Astrocyte (in vitro differentiated cells and primary cell): ENCODE results near the gene CHD9NB. TPM values are rescaled to one million over a fixed set of nuclear protein-coding genes. Genes with fewer than 3 reads are reported as not detected.

Experiments
- DNase-seq: peaks from one replicate; pipeline ENCODE4 v3.0.0-alpha.2; 2010; ENCODE audit warnings: low read depth
- FAIRE-seq: peaks from 2 replicates; lab custom pipeline; 2011; peaks lifted over from hg19 to GRCh38; lab: Jason Lieb, UNC
- H2AFZ ChIP-seq: 2 replicates; pipeline ENCODE4 v1.6.0; 2012; ENCODE audit warnings: low read depth, low read length, inconsistent platforms
- H3K27ac ChIP-seq: 2 replicates; pipeline ENCODE4 v1.5.1; 2011; ENCODE audit warnings: low read depth, low read length, inconsistent platforms
- H3K27me3 ChIP-seq: 2 replicates; pipeline ENCODE4 v1.6.0; 2011; ENCODE audit warnings: low read length, inconsistent platforms; ENCODE audit not compliant: insufficient read depth
- H3K36me3 ChIP-seq: 2 replicates; pipeline ENCODE4 v1.5.1; 2011; ENCODE audit warnings: low read length, inconsistent platforms; ENCODE audit not compliant: insufficient read depth
- H3K4me1 ChIP-seq: 2 replicates; pipeline ENCODE4 v1.5.1; 2011; ENCODE audit warnings: low read length, inconsistent platforms; ENCODE audit not compliant: insufficient read depth
- H3K4me2 ChIP-seq: 2 replicates; pipeline ENCODE4 v1.6.0; 2012; ENCODE audit warnings: low read length, inconsistent platforms
- H3K4me3 ChIP-seq: 2 replicates; pipeline ENCODE4 v1.5.1; 2011; ENCODE audit warnings: low read depth, mild to moderate bottlenecking, low read length, inconsistent platforms; ENCODE audit not compliant: insufficient read depth
- H3K79me2 ChIP-seq: 2 replicates; pipeline ENCODE4 v1.6.0; 2012; ENCODE audit warnings: mild to moderate bottlenecking, low read length, inconsistent platforms; ENCODE audit not compliant: insufficient read depth
- H3K9ac ChIP-seq: 2 replicates; pipeline ENCODE4 v1.6.0; 2012; ENCODE audit warnings: mild to moderate bottlenecking, low read length, inconsistent platforms
- H3K9me3 ChIP-seq: 2 replicates; pipeline ENCODE4 v1.5.1; 2012; ENCODE audit warnings: low read depth, mild to moderate bottlenecking, low read length, inconsistent platforms; ENCODE audit not compliant: insufficient read depth
- H4K20me1 ChIP-seq: 2 replicates; pipeline ENCODE4 v1.6.0; 2012; ENCODE audit warnings: low read length, inconsistent platforms; ENCODE audit not compliant: insufficient read depth
- H3K27ac Mint-ChIP-seq: one replicate; pipeline ENCODE4 v1.8.0; 2021; ENCODE audit warnings: mild to moderate bottlenecking, mixed read lengths; ENCODE audit not compliant: unreplicated experiment
- H3K27me3 Mint-ChIP-seq: one replicate; pipeline ENCODE4 v1.8.0; 2021; ENCODE audit warnings: low read depth, mixed read lengths; ENCODE audit not compliant: unreplicated experiment
- H3K36me3 Mint-ChIP-seq: one replicate; pipeline ENCODE4 v1.8.0; 2021; ENCODE audit warnings: low read depth, mixed read lengths; ENCODE audit not compliant: unreplicated experiment
- H3K4me1 Mint-ChIP-seq: one replicate; pipeline ENCODE4 v1.8.0; 2021; ENCODE audit warnings: low read depth, mixed read lengths; ENCODE audit not compliant: unreplicated experiment
- H3K4me3 Mint-ChIP-seq: one replicate; pipeline ENCODE4 v1.8.0; 2021; ENCODE audit warnings: mild to moderate bottlenecking, moderate library complexity, mixed read lengths; ENCODE audit not compliant: unreplicated experiment
- H3K9me3 Mint-ChIP-seq: one replicate; pipeline ENCODE4 v1.8.0; 2021; ENCODE audit warnings: mild to moderate bottlenecking, mixed read lengths; ENCODE audit not compliant: unreplicated experiment
- CTCF ChIP-seq: IDR thresholded peaks from 2 replicates; pipeline ENCODE4 v1.5.1; 2011; ENCODE audit warnings: low read depth, mild to moderate bottlenecking, inconsistent platforms, low read length, moderate library complexity; ENCODE audit not compliant: insufficient read depth
- EZH2 ChIP-seq: IDR thresholded peaks from 2 replicates; pipeline ENCODE4 v1.6.1; 2012; ENCODE audit warnings: mild to moderate bottlenecking, low read length, inconsistent platforms; ENCODE audit not compliant: insufficient read depth
- total RNA-seq: library from RNA; stranded (reverse); gene quantifications from 2 replicates; pipeline ENCODE4 v1.2.1, GENCODE V29; 2021

CHD9NB gene
- total RNA-seq, 1 donor from 2014 or later, result 3.3 TPM

DNA sequence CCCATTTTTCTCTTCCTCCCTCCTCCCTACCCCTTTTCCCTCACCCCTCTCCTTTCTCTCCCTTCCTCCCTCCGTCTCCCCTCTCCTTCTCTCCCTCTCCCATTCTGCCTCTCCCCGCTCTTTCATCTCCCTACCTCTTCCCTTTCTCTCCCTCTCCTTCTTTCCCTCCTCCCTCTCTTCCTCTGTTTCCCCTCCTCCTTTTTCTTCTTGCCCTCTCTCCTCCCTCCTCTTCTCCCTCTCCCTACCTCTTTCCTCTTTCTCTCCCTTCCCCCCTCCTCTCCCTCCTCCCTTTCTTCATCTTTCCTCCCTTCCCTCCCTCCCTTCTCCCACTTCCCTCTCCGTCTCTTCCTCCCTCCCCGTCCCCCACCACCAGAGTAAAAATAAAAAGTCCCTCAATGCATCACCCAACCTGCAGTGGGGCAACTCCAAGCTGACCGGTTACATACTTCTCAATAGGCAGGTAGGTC lies 10.4 kb downstream of the CHD9NB start:
- H3K9me3 Mint-ChIP-seq, result peaks cover 5% of the 10 kb centered on the region
- H3K4me1 Mint-ChIP-seq, result peaks cover 29% of the 10 kb centered on the region
- peaks cover 21% of the 10 kb centered on the region for H3K36me3 Mint-ChIP-seq
- no peak for FAIRE-seq
- TF ChIP-seq EZH2 (no peak), CTCF (no peak)
- Histone ChIP-seq H3K36me3 (no peaks in the 10 kb centered on the region), H3K4me3 (no peak overlapping the region), H3K79me2 (no peaks in the 10 kb centered on the region), H3K4me2 (no peak overlapping the region), H3K9ac (no peak overlapping the region), H2AFZ (no peak overlapping the region), H3K27me3 (peaks cover 13% of the 10 kb centered on the region), H3K27ac (no peak overlapping the region), H3K9me3 (no peaks in the 10 kb centered on the region), H4K20me1 (no peaks in the 10 kb centered on the region), H3K4me1 (no peaks in the 10 kb centered on the region)
- no peak overlapping the region for H3K27ac Mint-ChIP-seq
- H3K4me3 Mint-ChIP-seq, result no peak overlapping the region
- H3K27me3 Mint-ChIP-seq, result no peaks in the 10 kb centered on the region
- no peak for DNase-seq

DNA sequence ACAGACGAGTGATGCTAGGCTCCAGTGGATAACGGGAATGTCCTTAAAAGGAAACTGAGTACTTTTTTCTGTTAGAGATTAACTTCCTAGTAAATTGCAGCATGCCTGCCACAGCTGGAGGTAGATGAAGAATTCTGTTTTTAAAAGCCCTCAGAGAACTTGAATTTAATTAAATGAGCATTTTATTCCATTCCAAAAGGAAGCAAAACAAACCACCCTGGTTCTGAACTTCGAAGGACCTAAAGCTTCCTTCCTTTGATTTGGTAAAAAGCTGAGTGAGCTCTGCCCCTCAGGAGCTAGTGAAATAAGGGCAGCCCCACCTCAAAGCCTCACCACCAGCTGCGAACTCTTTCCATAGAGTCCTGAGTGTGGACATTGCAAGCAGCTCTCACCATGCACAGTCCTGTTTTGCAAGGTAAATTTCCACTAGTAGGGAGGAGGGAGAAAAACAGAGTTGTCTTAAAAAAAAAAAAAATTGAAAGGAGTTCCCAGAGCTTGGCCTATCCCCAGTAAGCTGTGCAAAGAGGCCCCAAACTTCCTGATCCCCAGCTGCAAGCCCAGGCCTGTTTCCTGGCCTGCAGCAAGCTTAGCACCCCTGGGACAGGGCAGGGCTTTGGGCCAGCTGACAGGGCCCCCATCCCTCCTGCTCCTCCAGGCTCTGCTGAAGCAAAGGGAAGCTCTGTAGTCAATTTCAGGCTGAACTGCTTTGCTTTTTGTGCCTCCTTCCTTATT lies 11.2 kb downstream of the CHD9NB start:
- DNase-seq, result no peak
- peaks cover 31% of the 10 kb centered on the region for H3K4me1 Mint-ChIP-seq
- H3K4me2 ChIP-seq, result no peak overlapping the region

More for the DNA sequence above, 11.2 kb downstream of the CHD9NB start:
- no peaks in the 10 kb centered on the region for H3K27me3 Mint-ChIP-seq
- peak overlapping the region; percentile 10 for H2AFZ ChIP-seq
- peaks cover 15% of the 10 kb centered on the region for H3K36me3 Mint-ChIP-seq
- no peak overlapping the region for H3K4me3 Mint-ChIP-seq
- peaks cover 13% of the 10 kb centered on the region for H3K27me3 ChIP-seq
- no peaks in the 10 kb centered on the region for H4K20me1 ChIP-seq
- H3K27ac ChIP-seq, result no peak overlapping the region
- no peak overlapping the region for H3K9ac ChIP-seq
- no peaks in the 10 kb centered on the region for H3K36me3 ChIP-seq
- no peaks in the 10 kb centered on the region for H3K4me1 ChIP-seq
- peaks cover 9% of the 10 kb centered on the region for H3K9me3 Mint-ChIP-seq
- no peaks in the 10 kb centered on the region for H3K9me3 ChIP-seq
- H3K4me3 ChIP-seq, result no peak overlapping the region
- H3K27ac Mint-ChIP-seq, result peak overlapping the region; percentile 58
- TF ChIP-seq EZH2 (no peak), CTCF (no peak)
- H3K79me2 ChIP-seq, result no peaks in the 10 kb centered on the region
- no peak for FAIRE-seq
